Mucosa of rectum (tissue), 2 donors: ENCODE results near the gene HEXB.
"Not testable (repeated sequence)": the region's sequence is repeated elsewhere in the genome, so short reads cannot be mapped to it uniquely, and the experiment has no call there.

Experiments used
- H3K27ac ChIP-seq, 2 donors: one replicate each; pipeline ENCODE4 v1.7.0; 2013; ENCODE audit warnings: inconsistent platforms in 2 of 2, low read depth in 2 of 2, low read length in 2 of 2
- H3K27me3 ChIP-seq, 2 donors: one replicate each; pipeline ENCODE4 v1.7.0; 2013; ENCODE audit warnings: low read length in 2 of 2; ENCODE audit not compliant: control insufficient read depth in 2 of 2, insufficient read depth in 2 of 2
- H3K36me3 ChIP-seq, 2 donors: one replicate each; pipeline ENCODE4 v1.7.0; 2013; ENCODE audit warnings: low read length in 2 of 2; ENCODE audit not compliant: control insufficient read depth in 2 of 2, insufficient read depth in 2 of 2
- H3K4me1 ChIP-seq, 2 donors: one replicate each; pipeline ENCODE4 v1.7.0; 2013; ENCODE audit warnings: low read length in 2 of 2, mild to moderate bottlenecking in 1 of 2; ENCODE audit not compliant: control insufficient read depth in 2 of 2, insufficient read depth in 2 of 2
- H3K4me3 ChIP-seq, 2 donors: one replicate each; pipeline ENCODE4 v1.7.0; 2013; ENCODE audit warnings: low read length in 2 of 2
- H3K9ac ChIP-seq, 2 donors: one replicate each; pipeline ENCODE4 v1.7.0; 2013; ENCODE audit warnings: low read length in 2 of 2, low read depth in 1 of 2, mild to moderate bottlenecking in 1 of 2
- H3K9me3 ChIP-seq, 2 donors: one replicate each; pipeline ENCODE4 v1.7.0; 2013; ENCODE audit warnings: low read length in 2 of 2; ENCODE audit not compliant: control insufficient read depth in 2 of 2
- donor health status: healthy.
- donor health status: Normal muscosa, but diverticular disease.

Gene HEXB

DNA sequence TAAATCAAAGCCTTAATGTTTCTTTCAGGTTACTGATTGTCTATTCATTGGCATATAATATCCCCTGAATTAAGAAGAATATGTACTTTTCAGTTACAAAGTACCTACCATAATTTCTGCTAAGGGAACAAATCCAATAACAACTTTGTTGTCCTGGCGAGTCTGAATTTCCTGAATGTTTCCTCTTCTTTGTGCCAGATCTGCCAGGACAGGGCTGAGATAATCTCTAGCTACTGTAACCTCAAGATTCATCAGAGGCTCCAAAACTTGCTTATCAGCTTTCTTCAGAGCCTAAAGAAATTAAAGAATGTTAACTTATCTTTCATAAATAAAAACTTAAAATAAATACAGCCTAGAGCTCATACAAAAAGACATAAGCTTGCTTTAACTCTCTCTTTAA lies 37.2 kb downstream of the HEXB start:
- Histone ChIP-seq H3K4me1 (no peaks in the 10 kb centered on the region), H3K9ac (no peak overlapping the region), H3K9me3 (no peaks in the 10 kb centered on the region), H3K36me3 (peaks cover 57 to 61% of the 10 kb centered on the region in 2 donors), H3K4me3 (no peak overlapping the region), H3K27ac (no peak overlapping the region), H3K27me3 (no peaks in the 10 kb centered on the region)

DNA sequence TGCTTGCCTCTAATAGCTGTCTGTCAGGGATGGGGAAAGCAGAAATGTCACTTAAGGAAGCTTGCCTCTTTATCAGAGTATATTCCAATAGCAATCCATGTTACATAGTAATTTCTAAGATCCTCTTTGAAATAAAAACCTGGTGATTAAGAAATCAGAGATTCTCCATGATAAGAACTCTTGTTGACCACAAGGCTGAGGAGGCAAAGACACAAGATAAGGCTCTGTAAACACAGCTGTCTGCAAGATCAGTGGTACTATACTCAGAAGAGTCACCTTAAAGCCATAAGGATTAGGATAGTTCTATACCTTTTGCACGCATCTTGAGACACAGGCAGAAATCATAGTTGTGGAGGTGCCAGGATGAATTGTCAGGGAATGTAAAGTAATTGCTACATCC lies 40.3 kb downstream of the HEXB start:
- Histone ChIP-seq H3K27ac (no peak overlapping the region), H3K4me3 (no peak overlapping the region), H3K27me3 (no peaks in the 10 kb centered on the region), H3K36me3 (peaks cover 47% of the 10 kb centered on the region in 2 donors), H3K9me3 (no peaks in the 10 kb centered on the region), H3K4me1 (no peaks in the 10 kb centered on the region), H3K9ac (no peak overlapping the region)

DNA sequence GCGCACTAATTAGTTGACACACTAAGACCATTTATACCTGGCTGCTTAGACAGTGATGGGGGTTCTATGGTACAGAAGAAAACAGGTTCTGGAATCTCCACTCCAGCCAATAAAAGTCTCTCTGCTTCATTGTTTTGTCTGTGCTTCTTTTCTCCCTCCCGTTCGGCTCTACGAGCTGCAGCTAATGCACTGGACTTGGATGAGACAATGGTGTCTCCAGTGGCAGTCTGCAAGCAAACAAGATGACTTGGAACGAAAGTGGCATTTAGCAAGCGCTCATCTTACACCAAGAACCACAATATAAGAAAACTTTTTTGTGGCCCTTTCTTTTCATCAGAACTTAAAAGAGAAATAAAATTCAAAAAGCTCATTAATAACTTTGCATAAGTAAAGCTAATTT lies 51.7 kb downstream of the HEXB start:
- Histone ChIP-seq H3K9ac (no peak overlapping the region), H3K27ac (no peak overlapping the region), H3K4me3 (no peak overlapping the region), H3K9me3 (no peaks in the 10 kb centered on the region), H3K27me3 (no peaks in the 10 kb centered on the region), H3K36me3 (peaks cover 45 to 52% of the 10 kb centered on the region in 2 donors), H3K4me1 (no peaks in the 10 kb centered on the region)

DNA sequence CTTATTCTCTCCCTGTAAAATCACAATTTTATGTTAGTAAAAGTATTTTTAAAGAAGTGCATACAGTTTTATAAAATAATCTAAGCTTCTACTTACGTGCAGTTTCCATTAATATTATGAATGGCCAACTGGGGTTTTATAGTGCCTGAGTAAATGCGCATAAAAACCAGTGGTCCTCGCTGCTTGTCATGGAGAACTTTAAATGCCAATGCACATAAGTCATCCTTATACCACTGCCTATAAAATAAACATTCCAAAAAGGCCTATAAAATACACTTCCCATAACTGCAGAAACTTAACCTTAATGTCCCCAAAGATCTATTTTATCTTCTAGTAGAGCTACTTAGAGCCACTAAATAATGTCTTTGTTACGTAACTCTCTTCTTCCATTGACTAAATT lies 53.4 kb downstream of the HEXB start:
- Histone ChIP-seq H3K9me3 (no peaks in the 10 kb centered on the region), H3K27ac (no peak overlapping the region), H3K4me1 (no peaks in the 10 kb centered on the region), H3K27me3 (no peaks in the 10 kb centered on the region), H3K9ac (no peak overlapping the region), H3K36me3 (peaks cover 48 to 50% of the 10 kb centered on the region in 2 donors), H3K4me3 (no peak overlapping the region)

DNA sequence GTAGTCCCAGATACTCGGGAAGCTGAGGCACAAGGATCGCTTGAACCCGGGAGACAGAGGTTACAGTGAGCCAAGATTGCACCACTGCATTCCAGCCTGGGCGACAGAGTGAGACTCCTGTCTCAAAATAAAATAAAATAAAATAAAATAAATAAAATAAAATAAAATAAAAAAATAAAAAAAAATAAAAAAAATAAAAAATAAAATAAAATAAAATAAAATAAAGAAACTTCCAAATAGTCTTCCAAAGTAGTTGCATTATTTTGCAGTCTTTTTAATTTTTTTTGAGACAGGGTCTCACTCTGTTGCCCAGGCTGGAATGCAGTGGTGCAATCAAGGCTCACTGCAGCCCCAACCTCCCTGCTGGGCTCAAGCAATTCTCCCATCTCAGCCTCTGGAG lies 63.7 kb downstream of the HEXB start:
- peaks cover 59 to 60% of the 10 kb centered on the region in 2 donors for H3K36me3 ChIP-seq

DNA sequence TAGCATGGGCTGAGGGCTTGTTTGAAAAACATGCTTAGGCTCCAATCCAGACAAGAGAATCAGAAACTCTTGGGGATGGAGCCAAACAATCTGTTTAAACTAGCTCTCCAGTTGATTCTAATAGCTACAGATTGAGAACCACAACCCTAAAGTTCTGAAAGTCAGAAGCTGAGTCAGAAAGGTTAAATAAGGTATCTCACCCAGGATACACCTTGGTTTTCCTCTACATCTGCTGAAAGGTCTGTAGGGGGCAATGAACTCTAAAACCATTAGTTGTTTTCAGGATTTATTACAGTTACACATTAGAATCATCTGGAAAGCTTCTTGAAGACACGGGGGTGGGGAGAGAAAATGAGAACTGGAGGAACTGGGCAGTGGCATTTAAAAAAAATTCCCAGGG lies 76.2 kb downstream of the HEXB start:
- H3K9me3 ChIP-seq: no peaks in the 10 kb centered on the region
- H3K27me3 ChIP-seq: no peaks in the 10 kb centered on the region
- no peak overlapping the region for H3K9ac ChIP-seq
- no peak overlapping the region for H3K4me3 ChIP-seq
- H3K4me1 ChIP-seq: peaks cover 12% of the 10 kb centered on the region in 2 donors
- H3K36me3 ChIP-seq: peaks cover 30 to 34% of the 10 kb centered on the region in 2 donors
- H3K27ac ChIP-seq: no peak overlapping the region

More for the DNA sequence above, 63.7 kb downstream of the HEXB start:
- H3K27me3 ChIP-seq, H3K4me3 ChIP-seq, H3K9ac ChIP-seq, H3K9me3 ChIP-seq, H3K4me1 ChIP-seq, H3K27ac ChIP-seq: not testable (repeated sequence)

DNA sequence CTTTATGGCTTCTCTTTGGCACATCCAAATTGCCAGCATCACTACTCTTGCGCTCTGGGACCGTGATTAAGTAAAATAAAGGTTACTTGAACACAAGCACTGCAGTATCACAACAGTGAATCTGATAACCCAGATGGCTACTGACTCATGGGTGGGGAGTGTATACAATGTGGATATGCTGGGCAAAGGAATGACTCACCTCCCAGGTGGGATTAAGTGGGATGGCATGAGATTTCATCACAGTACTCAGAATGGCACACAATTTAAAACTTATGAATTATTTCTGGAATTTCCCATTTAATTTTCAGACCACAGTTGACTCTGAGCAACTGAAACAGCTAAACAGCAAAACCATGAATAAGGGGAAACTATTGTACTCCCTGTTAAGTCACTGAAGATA lies 77.6 kb downstream of the HEXB start:
- H3K9ac ChIP-seq: no peak overlapping the region
- H3K27ac ChIP-seq: no peak overlapping the region
- H3K4me1 ChIP-seq: peaks cover 13 to 15% of the 10 kb centered on the region in 2 donors
- no peak overlapping the region for H3K4me3 ChIP-seq
- H3K27me3 ChIP-seq: no peaks in the 10 kb centered on the region
- peaks cover 20 to 26% of the 10 kb centered on the region in 2 donors for H3K36me3 ChIP-seq
- no peaks in the 10 kb centered on the region for H3K9me3 ChIP-seq

DNA sequence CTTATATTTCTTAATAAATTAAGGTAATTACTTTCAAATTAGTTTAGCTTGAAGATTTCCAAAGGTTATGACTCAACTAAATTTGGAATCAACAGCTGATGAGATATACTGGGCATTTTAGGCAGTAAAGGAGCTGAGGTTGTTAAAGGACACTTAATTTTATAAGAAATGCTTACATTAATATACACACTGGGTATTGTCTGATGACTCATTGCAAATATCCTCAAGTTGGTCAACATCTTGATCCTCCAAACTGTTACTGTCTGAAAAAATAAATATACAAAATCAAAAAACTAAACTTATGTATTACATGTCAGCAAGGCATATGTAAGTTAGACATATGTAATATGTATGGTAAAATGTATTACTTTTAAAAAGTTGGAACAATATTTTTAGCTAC lies 78.5 kb downstream of the HEXB start:
- no peaks in the 10 kb centered on the region for H3K9me3 ChIP-seq
- H3K27me3 ChIP-seq: no peaks in the 10 kb centered on the region
- H3K4me3 ChIP-seq: no peak overlapping the region
- no peak overlapping the region for H3K9ac ChIP-seq
- peaks cover 20 to 21% of the 10 kb centered on the region in 2 donors for H3K4me1 ChIP-seq
- H3K36me3 ChIP-seq: peaks cover 15 to 22% of the 10 kb centered on the region in 2 donors
- H3K27ac ChIP-seq: no peak overlapping the region

DNA sequence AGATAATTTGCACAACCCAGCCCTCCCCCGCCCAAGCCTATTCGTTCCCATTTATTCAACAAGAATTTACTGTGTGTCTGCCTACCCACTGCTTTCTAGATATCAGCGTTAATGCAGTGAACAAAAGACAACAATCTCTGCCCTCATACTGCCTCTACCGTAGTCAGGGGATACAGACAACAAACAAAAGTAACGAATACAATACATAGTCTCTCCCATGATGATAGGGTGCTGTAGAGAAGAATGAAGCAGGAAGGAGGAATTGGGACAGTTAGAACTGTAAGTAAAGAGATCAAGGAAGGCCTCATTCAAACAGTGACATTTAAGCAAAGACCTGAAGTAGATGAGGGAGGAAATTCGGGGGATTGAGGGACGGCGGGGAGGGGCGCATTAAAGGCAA lies 80.2 kb downstream of the HEXB start:
- H3K9me3 ChIP-seq: no peaks in the 10 kb centered on the region
- no peak overlapping the region for H3K27ac ChIP-seq
- peaks cover 20 to 21% of the 10 kb centered on the region in 2 donors for H3K4me1 ChIP-seq
- H3K9ac ChIP-seq: no peak overlapping the region
- peaks cover 19 to 20% of the 10 kb centered on the region in 2 donors for H3K36me3 ChIP-seq
- no peaks in the 10 kb centered on the region for H3K27me3 ChIP-seq
- H3K4me3 ChIP-seq: peak overlapping the region in 1 of 2 donors; percentile 97

DNA sequence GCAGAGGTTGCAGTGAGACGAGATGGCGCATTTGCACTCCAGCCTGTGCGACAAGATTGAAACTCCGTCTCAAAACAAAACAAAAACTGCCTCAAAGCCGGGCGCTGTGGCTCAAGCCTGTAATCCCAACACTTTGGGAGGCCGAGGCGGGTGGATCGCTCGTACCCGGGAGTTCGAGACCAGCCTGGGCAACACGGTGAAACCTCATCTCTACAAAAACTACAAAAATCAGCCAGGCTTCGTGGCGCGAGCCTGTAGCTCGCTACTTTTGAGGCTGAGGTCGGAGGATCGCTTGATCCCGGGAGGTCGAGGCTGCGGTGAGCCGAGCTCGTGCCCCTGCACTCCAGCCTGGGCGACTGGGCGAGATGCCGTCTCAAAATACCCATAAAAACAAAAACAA lies 80.9 kb downstream of the HEXB start:
- Histone ChIP-seq H3K4me3 (peak overlapping the region; percentile 95 to 97), H3K27ac (no peak overlapping the region), H3K9ac (peak overlapping the region; percentile 82 to 87), H3K4me1 (peaks cover 20 to 21% of the 10 kb centered on the region in 2 donors), H3K9me3 (no peaks in the 10 kb centered on the region), H3K36me3 (peaks cover 18 to 25% of the 10 kb centered on the region in 2 donors), H3K27me3 (no peaks in the 10 kb centered on the region)

DNA sequence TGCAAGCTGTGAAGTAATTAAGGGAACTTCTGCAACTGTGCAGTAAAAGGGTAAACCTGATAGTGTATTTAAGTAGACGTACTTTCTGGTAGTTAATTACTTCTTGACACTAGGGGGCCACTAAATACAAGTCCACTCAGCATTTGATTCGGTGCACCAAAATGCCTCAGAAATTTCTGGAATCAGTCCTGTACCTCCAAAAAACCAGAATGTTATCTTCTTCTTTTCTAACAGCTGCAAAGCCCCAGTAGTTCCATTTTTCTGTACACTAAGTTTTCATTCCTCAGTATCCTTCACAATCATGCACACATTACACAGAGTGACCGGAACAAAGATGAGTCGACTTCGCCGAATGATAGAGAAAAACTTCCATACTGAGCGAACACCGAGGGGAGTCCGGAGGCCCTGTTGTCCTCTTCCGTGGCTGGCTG lies 81.4 kb downstream of the HEXB start:
- Histone ChIP-seq H3K4me1 (peaks cover 20 to 21% of the 10 kb centered on the region in 2 donors), H3K27me3 (no peaks in the 10 kb centered on the region), H3K9me3 (no peaks in the 10 kb centered on the region), H3K36me3 (peaks cover 15 to 26% of the 10 kb centered on the region in 2 donors), H3K4me3 (peak overlapping the region; percentile 95 to 97), H3K27ac (peak overlapping the region; percentile 76 to 77), H3K9ac (peak overlapping the region; percentile 82 to 87)
